ENCODE results near the gene PMS2.

Gene PMS2

DNA sequence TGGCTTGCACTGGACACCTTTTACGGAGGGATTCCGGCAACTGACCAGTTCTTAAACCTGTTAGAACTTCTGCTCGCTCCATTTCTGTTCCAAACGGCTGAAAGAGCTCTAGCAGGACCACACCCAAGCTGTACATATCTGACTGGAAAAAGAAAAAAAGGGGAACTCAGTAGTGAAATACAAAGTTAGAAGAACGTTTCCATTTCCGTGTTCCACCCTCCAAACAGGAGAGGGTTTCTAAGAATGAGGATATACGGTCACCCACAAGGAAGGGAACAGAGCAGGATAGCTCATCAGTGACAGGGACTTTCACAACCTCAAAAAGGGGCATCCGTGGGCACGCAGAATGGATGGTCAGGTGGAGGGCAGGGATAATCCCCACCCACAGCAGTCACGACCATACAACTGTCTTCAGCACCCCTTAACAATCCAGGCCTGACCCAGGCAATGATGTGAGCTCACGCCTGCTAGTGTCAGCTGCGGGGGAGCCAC is 18.0 kb upstream of the PMS2 start:
- peak overlapping the region; percentile 37 for H3K4me3 ChIP-seq
- H3K27ac ChIP-seq = peak overlapping the region in 1 of 2 donors; percentile 72
- no peak for DNase-seq (ENCODE audit: low spot score)
- TF ChIP-seq, protein P1, sequence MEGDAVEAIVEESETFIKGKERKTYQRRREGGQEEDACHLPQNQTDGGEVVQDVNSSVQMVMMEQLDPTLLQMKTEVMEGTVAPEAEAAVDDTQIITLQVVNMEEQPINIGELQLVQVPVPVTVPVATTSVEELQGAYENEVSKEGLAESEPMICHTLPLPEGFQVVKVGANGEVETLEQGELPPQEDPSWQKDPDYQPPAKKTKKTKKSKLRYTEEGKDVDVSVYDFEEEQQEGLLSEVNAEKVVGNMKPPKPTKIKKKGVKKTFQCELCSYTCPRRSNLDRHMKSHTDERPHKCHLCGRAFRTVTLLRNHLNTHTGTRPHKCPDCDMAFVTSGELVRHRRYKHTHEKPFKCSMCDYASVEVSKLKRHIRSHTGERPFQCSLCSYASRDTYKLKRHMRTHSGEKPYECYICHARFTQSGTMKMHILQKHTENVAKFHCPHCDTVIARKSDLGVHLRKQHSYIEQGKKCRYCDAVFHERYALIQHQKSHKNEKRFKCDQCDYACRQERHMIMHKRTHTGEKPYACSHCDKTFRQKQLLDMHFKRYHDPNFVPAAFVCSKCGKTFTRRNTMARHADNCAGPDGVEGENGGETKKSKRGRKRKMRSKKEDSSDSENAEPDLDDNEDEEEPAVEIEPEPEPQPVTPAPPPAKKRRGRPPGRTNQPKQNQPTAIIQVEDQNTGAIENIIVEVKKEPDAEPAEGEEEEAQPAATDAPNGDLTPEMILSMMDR (IDR thresholded peaks at IDR 0.05) = no peak

DNA sequence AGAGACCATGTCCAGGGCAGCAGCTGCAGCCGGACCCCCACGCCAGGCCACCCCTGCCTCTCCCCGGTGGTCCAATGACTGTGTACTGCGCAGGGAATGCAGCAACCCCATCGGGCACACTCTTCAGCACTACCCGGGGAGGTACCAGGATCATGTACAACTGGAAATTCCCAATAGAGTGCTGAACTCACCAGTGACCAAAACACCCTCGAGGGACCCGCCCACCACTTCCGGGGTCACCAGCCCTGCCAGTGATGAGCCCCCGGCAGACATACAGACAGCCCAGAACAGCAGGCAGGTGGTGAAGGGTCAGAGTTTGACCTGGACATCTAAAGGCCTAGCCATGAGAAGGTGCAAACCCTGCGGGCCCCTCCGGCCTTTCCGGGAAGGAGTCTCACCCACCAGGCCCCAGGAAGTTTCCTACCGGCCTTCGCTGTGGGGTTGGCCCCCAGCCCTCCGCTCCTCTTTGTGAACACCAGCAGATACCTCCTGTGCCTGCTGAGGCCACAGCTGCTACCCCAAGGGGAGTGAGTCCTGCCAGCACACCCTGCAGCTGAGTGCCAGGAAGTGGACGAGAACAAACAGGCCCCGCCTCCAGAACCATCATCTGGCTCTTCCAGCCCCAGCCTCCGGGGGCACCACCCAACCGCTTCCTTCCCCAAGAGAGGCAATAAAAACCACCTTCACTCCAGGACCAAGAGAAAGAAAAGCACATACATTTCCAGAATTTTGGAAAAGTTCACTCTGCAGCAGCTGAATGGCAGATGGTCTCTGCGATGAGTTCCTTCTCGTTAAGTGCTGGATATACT is 17.4 kb upstream of the PMS2 start:
- Histone ChIP-seq H3K4me3 (peak overlapping the region; percentile 37), H3K27ac (peak overlapping the region in 1 of 2 donors; percentile 72)
- no peak for DNase-seq (ENCODE audit: low spot score)
- TF ChIP-seq, protein P1 (IDR thresholded peaks at IDR 0.05) = no peak

DNA sequence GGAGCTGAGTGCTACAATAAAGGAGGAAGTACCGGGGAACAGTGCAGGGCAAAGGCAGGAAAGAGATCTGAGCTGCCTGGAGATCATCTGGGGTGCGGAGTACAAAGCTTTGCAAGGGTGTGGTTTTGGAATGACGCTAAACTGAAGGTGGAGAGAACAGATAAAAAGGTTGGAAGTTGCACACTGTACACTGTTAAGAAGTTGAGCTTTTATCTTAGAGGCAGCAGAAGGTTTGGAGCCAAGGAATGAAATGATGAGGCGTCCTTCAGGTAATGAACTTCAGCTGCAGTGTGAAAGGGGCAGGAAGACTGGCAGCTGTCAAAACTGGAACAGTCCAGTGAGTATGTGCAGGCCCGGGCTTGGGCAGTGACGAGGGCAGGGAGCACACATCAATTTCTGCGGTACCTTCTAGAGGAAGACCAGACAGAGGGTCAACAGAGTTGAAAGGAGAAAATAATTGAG is 15.2 kb upstream of the PMS2 start:
- TF ChIP-seq, protein P1 (IDR thresholded peaks at IDR 0.05) = no peak
- DNase-seq (ENCODE audit: low spot score) = no peak
- Histone ChIP-seq H3K27ac (no peak overlapping the region), H3K4me3 (no peak overlapping the region)

DNA sequence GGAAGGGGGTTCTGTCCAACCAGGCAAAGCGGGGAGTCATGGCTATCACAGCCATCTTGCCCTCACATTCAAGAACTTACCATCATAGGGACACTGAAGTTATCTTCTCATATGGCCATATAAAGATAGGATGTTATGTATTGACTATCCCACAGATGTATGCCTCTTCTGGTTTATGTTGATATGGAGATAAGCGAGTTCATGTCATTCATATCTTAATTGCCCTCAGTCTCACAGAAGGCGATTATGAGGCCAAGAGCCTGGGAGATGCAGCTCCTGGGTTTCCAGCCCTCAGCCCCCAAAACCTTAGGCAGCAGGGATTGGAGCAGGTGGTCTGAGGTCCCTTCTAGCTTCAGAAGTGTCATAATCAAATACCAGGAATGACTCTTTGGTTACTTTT is 13.9 kb upstream of the PMS2 start:
- no peak for DNase-seq (ENCODE audit: low spot score)
- H3K4me3 ChIP-seq = no peak overlapping the region
- TF ChIP-seq, protein P1 (IDR thresholded peaks at IDR 0.05) = no peak
- H3K27ac ChIP-seq = no peak overlapping the region

DNA sequence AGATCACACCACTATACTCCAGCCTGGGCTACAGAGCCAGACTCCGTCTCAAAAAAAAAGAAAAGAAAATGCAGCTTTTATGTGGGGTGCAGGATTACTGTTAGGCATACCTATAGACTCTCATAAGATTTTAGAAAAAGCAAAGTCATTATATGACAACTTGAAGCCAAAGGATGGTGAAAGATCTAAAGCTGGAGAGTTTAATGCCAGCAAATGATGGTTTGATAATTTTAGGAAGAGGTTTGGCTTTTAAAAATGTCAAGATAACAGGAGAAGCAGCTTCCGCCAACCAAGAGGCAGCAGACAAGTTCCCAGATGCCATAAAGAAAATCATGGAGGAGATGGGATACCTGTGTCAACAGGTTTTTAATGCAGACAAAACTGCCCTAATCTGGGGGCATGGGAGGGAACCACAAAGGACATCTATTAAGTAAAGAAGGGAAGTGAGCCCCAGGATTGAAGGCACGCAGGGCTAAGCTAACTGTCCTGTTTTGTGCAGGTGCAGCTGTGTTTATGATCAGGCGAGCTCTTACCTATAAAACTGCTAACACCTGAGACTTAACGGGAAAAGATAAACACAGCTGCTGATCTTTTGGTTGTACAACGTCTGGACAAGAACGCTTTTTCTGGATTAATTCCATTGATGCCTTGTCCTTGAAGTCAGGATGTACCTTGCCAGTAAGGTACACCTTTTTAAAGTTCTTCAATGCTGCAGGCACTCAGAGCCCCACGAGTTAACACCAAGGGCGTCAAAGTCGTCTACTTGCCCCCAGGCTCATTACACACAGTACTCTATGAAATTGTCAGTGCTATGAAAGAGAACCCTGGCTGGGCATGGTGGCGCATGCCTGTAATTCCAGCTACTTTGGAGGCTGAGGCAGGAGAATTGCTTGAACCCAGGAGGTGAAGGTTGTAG is 11.8 kb upstream of the PMS2 start:
- no peak overlapping the region for H3K27ac ChIP-seq
- no peak overlapping the region for H3K4me3 ChIP-seq
- TF ChIP-seq, protein P1 (IDR thresholded peaks at IDR 0.05) = no peak
- DNase-seq (ENCODE audit: low spot score) = no peak

DNA sequence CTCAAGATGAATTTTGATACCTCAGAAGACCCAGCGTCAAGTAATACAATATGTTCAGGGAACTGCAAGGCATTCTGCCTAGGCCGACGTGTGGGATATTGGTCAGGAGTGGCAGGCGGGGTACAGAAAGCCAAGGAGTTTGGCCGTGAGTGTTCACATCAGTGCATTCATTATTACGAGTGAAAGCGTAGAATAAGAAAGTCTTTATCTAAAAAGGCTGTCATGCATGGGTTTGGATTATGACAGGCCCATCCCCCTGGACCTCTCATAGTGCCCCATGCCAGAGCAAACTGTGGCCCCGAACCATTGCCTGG is 7.8 kb upstream of the PMS2 start:
- no peak overlapping the region for H3K27ac ChIP-seq
- TF ChIP-seq, protein P1 (IDR thresholded peaks at IDR 0.05) = no peak
- DNase-seq (ENCODE audit: low spot score) = no peak
- H3K4me3 ChIP-seq = no peak overlapping the region

All from coronary artery (tissue), 2 donors.